ENCODE measurements around the gene RALGDS.

Gene RALGDS

DNA sequence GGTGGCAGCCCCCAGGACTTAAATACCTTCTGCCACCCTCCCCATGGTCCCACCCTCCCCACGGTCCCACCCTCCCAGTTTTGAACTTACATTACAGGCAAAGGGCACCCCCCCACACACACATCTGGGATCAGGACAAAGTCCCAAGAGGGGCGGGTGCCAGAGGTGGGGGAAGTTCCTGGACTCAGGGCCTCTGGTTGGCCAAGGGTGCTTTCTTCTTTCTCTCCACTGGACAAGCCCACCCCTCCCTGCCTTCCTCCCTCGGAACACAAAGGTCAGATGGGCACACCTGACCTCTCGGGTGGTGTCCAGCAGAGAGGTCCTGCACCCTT, 19.1 kb upstream of the RALGDS start:
- peaks cover 45% of the 10 kb centered on the region for H3K4me1 Mint-ChIP-seq
- DNase-seq: no peak
- H3K27me3 Mint-ChIP-seq (ENCODE audit: low read depth, poor library complexity): no peaks in the 10 kb centered on the region
- no peak overlapping the region for H3K27ac Mint-ChIP-seq
- H3K36me3 Mint-ChIP-seq (ENCODE audit: low read depth): peaks cover 12% of the 10 kb centered on the region
- H3K9me3 Mint-ChIP-seq: no peaks in the 10 kb centered on the region
- TF ChIP-seq CTCF (IDR thresholded peaks at IDR 0.05): no peak
- no peak overlapping the region for H3K4me3 Mint-ChIP-seq

DNA sequence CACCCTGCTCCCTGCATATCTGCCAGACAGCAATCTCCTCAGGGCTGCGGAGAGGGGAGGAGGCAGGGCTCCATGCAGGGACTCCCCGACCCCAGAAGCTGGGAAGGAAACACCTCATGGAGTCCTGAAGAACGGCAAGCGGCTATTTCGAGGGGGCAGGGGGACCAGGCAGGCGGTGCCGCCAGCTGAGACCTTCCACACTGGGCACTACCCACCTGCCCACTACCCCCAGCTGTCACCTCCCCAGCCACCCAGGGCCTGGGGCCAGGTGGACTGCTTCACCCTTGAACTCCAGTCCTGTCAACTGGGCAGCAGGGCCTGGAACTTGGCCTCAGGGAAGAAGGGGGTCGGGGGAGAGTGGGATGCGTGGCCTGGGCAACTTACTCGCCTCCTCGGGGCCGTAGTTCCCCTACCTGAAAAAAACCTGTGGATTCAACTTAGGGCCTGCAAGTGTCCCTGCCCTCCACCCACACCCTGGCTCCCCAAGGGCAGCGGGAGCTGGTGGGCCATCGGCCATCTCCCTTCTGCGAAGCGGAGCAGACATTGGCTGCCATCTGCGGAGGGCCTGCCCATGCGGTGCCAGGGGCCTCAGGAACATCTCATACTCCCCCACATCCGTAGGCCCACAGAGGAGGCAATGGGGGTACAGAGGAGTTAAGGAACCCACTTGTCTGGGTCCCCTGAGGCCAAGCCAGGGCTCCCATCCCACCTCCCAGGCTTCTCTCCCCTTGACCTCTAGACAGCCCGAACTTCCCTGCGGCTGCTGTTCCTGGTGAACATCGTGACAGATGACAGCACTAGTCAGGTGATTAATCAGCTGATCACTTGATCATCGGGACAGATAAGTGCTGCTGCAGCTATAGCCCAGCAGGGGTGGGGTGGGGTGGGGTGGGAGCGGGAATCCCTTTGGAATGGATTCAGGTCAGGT, 18.5 kb upstream of the RALGDS start:
- Mint-ChIP-seq H3K27ac (no peak overlapping the region), H3K4me1 (peaks cover 44% of the 10 kb centered on the region), H3K27me3 (ENCODE audit: low read depth, poor library complexity) (no peaks in the 10 kb centered on the region), H3K9me3 (no peaks in the 10 kb centered on the region), H3K4me3 (no peak overlapping the region), H3K36me3 (ENCODE audit: low read depth) (peaks cover 12% of the 10 kb centered on the region)
- TF ChIP-seq CTCF (IDR thresholded peaks at IDR 0.05): no peak
- DNase-seq: no peak

DNA sequence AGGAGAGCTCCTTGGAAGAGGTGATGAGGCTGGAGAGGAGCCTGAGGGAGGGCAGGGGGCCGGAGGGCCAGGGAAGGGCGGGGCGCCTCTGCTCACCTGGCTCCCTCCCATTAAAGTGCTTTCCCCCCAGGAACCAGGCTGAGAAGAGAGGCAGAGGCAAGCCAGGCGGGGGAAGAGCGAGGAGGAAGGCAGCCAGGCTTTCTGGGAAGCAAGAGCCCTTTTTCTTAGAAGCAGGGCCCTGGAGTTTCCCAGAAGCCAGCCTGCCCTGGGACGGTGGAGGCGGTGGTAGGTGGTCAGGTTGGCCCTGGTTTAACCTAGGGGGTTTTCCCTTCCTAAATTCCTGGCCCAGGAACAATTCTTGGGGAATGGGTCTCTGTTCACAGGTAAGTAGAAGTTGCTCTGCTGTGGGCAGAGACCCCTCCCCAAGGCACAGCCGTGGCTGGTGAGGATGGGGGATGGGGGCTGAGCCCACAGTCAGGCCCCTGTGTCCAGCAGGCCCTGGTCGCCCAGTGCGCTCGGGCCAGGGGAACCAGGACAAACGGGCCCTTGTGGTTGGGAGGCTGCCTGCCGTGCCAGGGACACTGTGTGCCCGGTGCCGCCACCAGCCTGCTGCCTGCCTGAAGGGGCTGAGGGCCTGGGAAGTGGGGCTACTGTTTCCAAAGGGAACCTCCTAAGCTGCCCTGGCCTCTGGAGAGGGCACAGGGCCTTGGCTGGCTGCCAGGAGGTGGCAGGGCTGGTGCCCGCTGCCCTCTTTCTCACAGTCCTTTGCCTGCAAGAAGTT, 16.6 kb upstream of the RALGDS start:
- H3K27me3 Mint-ChIP-seq (ENCODE audit: low read depth, poor library complexity): no peaks in the 10 kb centered on the region
- no peak overlapping the region for H3K27ac Mint-ChIP-seq
- no peak overlapping the region for H3K4me3 Mint-ChIP-seq
- no peak for TF ChIP-seq CTCF (IDR thresholded peaks at IDR 0.05)
- H3K4me1 Mint-ChIP-seq: peaks cover 39% of the 10 kb centered on the region
- DNase-seq: no peak
- H3K36me3 Mint-ChIP-seq (ENCODE audit: low read depth): peaks cover 12% of the 10 kb centered on the region
- H3K9me3 Mint-ChIP-seq: no peaks in the 10 kb centered on the region

- H3K27ac Mint-ChIP-seq: peak overlapping the region; percentile 81
- H3K4me3 Mint-ChIP-seq: no peak overlapping the region
- H3K36me3 Mint-ChIP-seq (ENCODE audit: low read depth): peaks cover 17% of the 10 kb centered on the region
- H3K4me1 Mint-ChIP-seq: peaks cover 32% of the 10 kb centered on the region
- H3K9me3 Mint-ChIP-seq: no peaks in the 10 kb centered on the region
- TF ChIP-seq CTCF (IDR thresholded peaks at IDR 0.05): no peak
- DNase-seq: no peak
- no peaks in the 10 kb centered on the region for H3K27me3 Mint-ChIP-seq (ENCODE audit: low read depth, poor library complexity)
Observed at GRCh38 chr9:133135146-133135745, 14.2 kb upstream of the RALGDS start.

DNA sequence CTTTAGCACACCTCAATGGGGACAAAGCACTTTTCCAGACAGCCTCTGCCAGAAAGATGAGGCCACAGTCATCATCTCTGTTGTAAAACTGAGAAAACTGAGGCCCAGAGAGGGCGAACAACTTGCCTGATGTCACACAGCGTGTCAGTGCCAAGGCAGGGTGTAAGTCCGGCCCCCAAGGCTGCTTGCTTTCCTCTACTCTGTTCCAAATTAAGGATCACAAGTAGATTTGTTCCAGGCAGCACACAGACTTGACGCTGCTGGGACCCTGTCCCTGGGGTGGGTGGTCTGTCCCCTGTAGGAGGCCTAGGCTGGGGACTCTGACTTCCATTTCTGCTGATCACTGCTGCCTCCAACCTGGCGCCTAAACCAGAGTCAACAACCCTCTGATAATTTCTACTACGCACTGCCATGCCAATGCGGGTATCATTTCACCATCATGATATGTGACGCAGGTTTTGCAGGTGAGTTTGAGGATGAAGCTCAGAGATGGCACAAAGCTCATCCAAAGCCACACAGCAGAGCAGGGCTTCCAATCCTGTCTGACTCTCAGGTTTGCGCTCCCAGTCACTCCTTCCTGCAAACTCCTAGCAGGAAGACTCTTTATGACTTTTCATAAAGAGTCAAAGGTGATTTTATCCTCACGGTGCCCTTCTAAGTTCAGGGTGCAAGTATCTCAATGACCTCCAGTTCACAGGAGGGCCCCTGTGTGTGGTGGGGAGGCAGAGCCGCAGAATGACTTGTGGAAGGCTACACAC, 13.5 kb upstream of the RALGDS start:
- H3K4me3 Mint-ChIP-seq: no peak overlapping the region
- no peak for TF ChIP-seq CTCF (IDR thresholded peaks at IDR 0.05)
- peaks cover 32% of the 10 kb centered on the region for H3K4me1 Mint-ChIP-seq
- H3K27ac Mint-ChIP-seq: peak overlapping the region; percentile 81
- H3K27me3 Mint-ChIP-seq (ENCODE audit: low read depth, poor library complexity): no peaks in the 10 kb centered on the region
- H3K9me3 Mint-ChIP-seq: no peaks in the 10 kb centered on the region
- no peak for DNase-seq
- H3K36me3 Mint-ChIP-seq (ENCODE audit: low read depth): peaks cover 17% of the 10 kb centered on the region

Measured in nephron progenitor cell (in vitro differentiated cells).